CD14-positive monocyte (primary cell): ENCODE results near the gene PLEKHA8. TPM values are rescaled to one million over a fixed set of nuclear protein-coding genes. Genes with fewer than 3 reads are reported as not detected.

Experiments used
- DNase-seq, 3 donors: peaks; one replicate each; pipeline ENCODE4 v3.0.0-alpha.2; 2011 to 2022
- H2AFZ ChIP-seq: 2 replicates; pipeline ENCODE4 v1.6.0; 2012; ENCODE audit warnings: mild to moderate bottlenecking, low read depth, low read length, inconsistent platforms; ENCODE audit not compliant: insufficient read depth, poor library complexity, severe bottlenecking
- H3K27ac ChIP-seq, 2 donors: 1 replicate in 1 of 2; 2 replicates in 1 of 2; pipeline ENCODE4 v1.5.1; 2012 to 2013; ENCODE audit warnings: low read length in 2 of 2, control low read depth in 1 of 2, inconsistent platforms in 1 of 2, low read depth in 1 of 2, mild to moderate bottlenecking in 1 of 2
- H3K27me3 ChIP-seq, 2 donors: one replicate each; pipeline versions ENCODE4 v1.6.0 to v1.6.1; 2011 to 2013; ENCODE audit warnings: low read length in 2 of 2; ENCODE audit not compliant: control insufficient read depth in 2 of 2, insufficient read depth in 2 of 2
- H3K36me3 ChIP-seq, 2 donors: replicated peaks in 1 of 2; 1 replicate in 1 of 2; 2 replicates in 1 of 2; pipeline versions ENCODE4 v1.5.1 to v1.6.1; 2012 to 2013; ENCODE audit warnings: low read length in 2 of 2, control low read depth in 1 of 2, inconsistent platforms in 1 of 2, mild to moderate bottlenecking in 1 of 2; ENCODE audit not compliant: insufficient read depth in 2 of 2, control insufficient read depth in 1 of 2
- H3K4me1 ChIP-seq, 2 donors: 1 replicate in 1 of 2; 2 replicates in 1 of 2; pipeline versions ENCODE4 v1.5.1 to v1.6.1; 2012 to 2013; ENCODE audit warnings: low read length in 2 of 2, control low read depth in 1 of 2, inconsistent platforms in 1 of 2, mild to moderate bottlenecking in 1 of 2, moderate library complexity in 1 of 2; ENCODE audit not compliant: insufficient read depth in 2 of 2, control insufficient read depth in 1 of 2
- H3K4me2 ChIP-seq: replicated peaks from 2 replicates; pipeline ENCODE3; 2012; ENCODE audit warnings: low read length, moderate library complexity, mild to moderate bottlenecking; ENCODE audit not compliant: poor library complexity, severe bottlenecking; ENCODE audit errors: extremely low read depth
- H3K4me3 ChIP-seq, 3 experiments: fragments of 200-600 bp in 1 of 3; sonication (generic) in 1 of 3; replicated peaks in 1 of 3; 1 replicate in 2 of 3; 2 replicates in 1 of 3; pipeline ENCODE4 v1.5.1; 2011 to 2013; ENCODE audit warnings: low read length in 3 of 3, mild to moderate bottlenecking in 3 of 3, control low read depth in 2 of 3, low read depth in 2 of 3, inconsistent platforms in 1 of 3, moderate library complexity in 1 of 3
- H3K79me2 ChIP-seq: 2 replicates; pipeline ENCODE4 v1.6.0; 2012; ENCODE audit warnings: mild to moderate bottlenecking, control low read depth, inconsistent platforms, low read length, moderate library complexity; ENCODE audit not compliant: insufficient read depth
- H3K9ac ChIP-seq: 2 replicates; pipeline ENCODE4 v1.6.0; 2017; ENCODE audit warnings: low read length, mild to moderate bottlenecking; ENCODE audit not compliant: insufficient read depth, poor library complexity, severe bottlenecking
- H3K9me3 ChIP-seq, 2 donors: replicated peaks in 1 of 2; 1 replicate in 1 of 2; 2 replicates in 1 of 2; pipeline versions ENCODE4 v1.5.1 to v1.6.1; 2012 to 2013; ENCODE audit warnings: low read length in 2 of 2, control low read depth in 1 of 2; ENCODE audit not compliant: control insufficient read depth in 1 of 2, insufficient read depth in 1 of 2
- H4K20me1 ChIP-seq: 2 replicates; pipeline ENCODE4 v1.6.0; 2012; ENCODE audit warnings: mild to moderate bottlenecking, low read length, control low read depth, moderate library complexity; ENCODE audit not compliant: insufficient read depth
- H3K27ac Mint-ChIP-seq, 7 donors: one replicate each; pipeline ENCODE4 v1.8.0; 2020; ENCODE audit warnings: mild to moderate bottlenecking in 7 of 7, mixed read lengths in 7 of 7, moderate library complexity in 6 of 7, inconsistent platforms in 2 of 7
- H3K27me3 Mint-ChIP-seq, 3 donors: one replicate each; pipeline ENCODE4 v1.8.0; 2021 to 2022; ENCODE audit warnings: low read depth in 3 of 3, mild to moderate bottlenecking in 3 of 3, mixed read lengths in 3 of 3, moderate library complexity in 3 of 3, inconsistent platforms in 1 of 3
- H3K36me3 Mint-ChIP-seq, 2 donors: one replicate each; pipeline ENCODE4 v1.8.0; 2020; ENCODE audit warnings: mixed read lengths in 2 of 2, inconsistent platforms in 1 of 2, mild to moderate bottlenecking in 1 of 2
- H3K4me1 Mint-ChIP-seq: one replicate; pipeline ENCODE4 v1.8.0; 2020; ENCODE audit warnings: mild to moderate bottlenecking, mixed read lengths
- H3K4me3 Mint-ChIP-seq, 2 donors: one replicate each; pipeline ENCODE4 v1.8.0; 2020; ENCODE audit warnings: mild to moderate bottlenecking in 2 of 2, mixed read lengths in 2 of 2, moderate library complexity in 1 of 2
- H3K9me3 Mint-ChIP-seq, 7 donors: one replicate each; pipeline ENCODE4 v1.8.0; 2020 to 2022; ENCODE audit warnings: mixed read lengths in 7 of 7, mild to moderate bottlenecking in 6 of 7, moderate library complexity in 6 of 7, inconsistent platforms in 2 of 7
- CTCF ChIP-seq: fragments of 200-600 bp; IDR thresholded peaks from one replicate; pipeline ENCODE4 v1.8.0; 2022; ENCODE audit warnings: antibody characterized with exemption, mild to moderate bottlenecking
- intact Hi-C, 2 donors: fragments of 100-400 bp; cut with micrococcal nuclease; formaldehyde crosslinking; loops; one replicate each; pipeline versions ENCODE4 v1.15.0 to v1.15.1; 2023
- polyA plus RNA-seq, 3 donors: library from polyadenylated mRNA; depleted of rRNA in 1 of 3; unstranded in 2 of 3; stranded (reverse) in 1 of 3; fragments of 300-500 nt in 2 of 3; fragments of >200 nt in 1 of 3; fragmentation: Illumina TruSeq in 2 of 3; gene quantifications; 1 replicate in 2 of 3; 2 replicates in 1 of 3; pipeline ENCODE4 v1.2.3, GENCODE V29; 2012 to 2021

PLEKHA8 gene
- polyA plus RNA-seq, 3 donors: 2.4 to 2.7 (median 2.6) TPM

- Histone ChIP-seq H4K20me1 (no peaks in the 10 kb centered on the region), H3K4me2 (no peak overlapping the region), H3K4me3 (no peak overlapping the region), H3K4me1 (no peaks in the 10 kb centered on the region), H3K36me3 (no peaks in the 10 kb centered on the region), H3K9ac (no peak overlapping the region), H3K27ac (no peak overlapping the region), H2AFZ (no peak overlapping the region), H3K79me2 (peaks cover under 1% of the 10 kb centered on the region), H3K27me3 (no peaks in the 10 kb centered on the region), H3K9me3 (peaks cover 16% of the 10 kb centered on the region in 2 donors)
- intact Hi-C loops: no loop called here
- Mint-ChIP-seq H3K4me1 (peaks cover 5% of the 10 kb centered on the region), H3K9me3 (peaks cover 14 to 32% (median 26%) of the 10 kb centered on the region in 7 donors), H3K4me3 (no peak overlapping the region), H3K27ac (no peak overlapping the region), H3K36me3 (peaks cover 0 to 8% of the 10 kb centered on the region in 2 donors), H3K27me3 (peaks cover 0 to 3% (median 1%) of the 10 kb centered on the region in 3 donors)
- DNase-seq: no peak
- no peak for TF ChIP-seq CTCF
These were observed 32.6 kb upstream of the PLEKHA8 start for GRCh38 chr7:29995652-29996051.

- H3K36me3 ChIP-seq: no peaks in the 10 kb centered on the region
- DNase-seq: no peak
- no peaks in the 10 kb centered on the region for H3K27me3 ChIP-seq
- H3K4me3 Mint-ChIP-seq: no peak overlapping the region
- intact Hi-C loops: no loop called here
- H3K79me2 ChIP-seq: no peaks in the 10 kb centered on the region
- peaks cover 16% of the 10 kb centered on the region in 2 donors for H3K9me3 ChIP-seq
- H3K27ac Mint-ChIP-seq: no peak overlapping the region
- H3K9me3 Mint-ChIP-seq: peaks cover 14 to 32% (median 26%) of the 10 kb centered on the region in 7 donors
- H3K4me1 ChIP-seq: no peaks in the 10 kb centered on the region
- H3K4me3 ChIP-seq: no peak overlapping the region
- H3K9ac ChIP-seq: no peak overlapping the region
- H4K20me1 ChIP-seq: no peaks in the 10 kb centered on the region
- no peak for TF ChIP-seq CTCF
- no peaks in the 10 kb centered on the region for H3K27me3 Mint-ChIP-seq
- H2AFZ ChIP-seq: no peak overlapping the region
- no peak overlapping the region for H3K4me2 ChIP-seq
- H3K27ac ChIP-seq: no peak overlapping the region
- peaks cover 5% of the 10 kb centered on the region for H3K4me1 Mint-ChIP-seq
- peaks cover 0 to 8% of the 10 kb centered on the region in 2 donors for H3K36me3 Mint-ChIP-seq
These were observed 31.9 kb upstream of the PLEKHA8 start for GRCh38 chr7:29996321-29996720.
